NCI-H345 treated with DMSO at 0.1 percent for 48 hours (cell line): ENCODE results near the gene CACNA1H.

ENCODE experiments used
- DNase-seq: peaks from one replicate; lab custom pipeline; 2025; ENCODE audit not compliant: unreplicated experiment; lab: John Stamatoyannopoulos, UW

Gene CACNA1H

GRCh38 chr16:1152651-1153259 lies at the start of gene CACNA1H:
Gene CACNA1H, plus strand, starts transcription at chr16:1153106. Its CDS starts 632 bp downstream, at chr16:1153738.
- no peak for DNase-seq

GRCh38 chr16:1103636-1103980 lies 49.3 kb upstream of the CACNA1H start:
- no peak for DNase-seq

- peak; percentile 45 for DNase-seq
These were observed 46.9 kb upstream of the CACNA1H start for GRCh38 chr16:1105888-1106620.

- no peak for DNase-seq
These were observed 46.2 kb upstream of the CACNA1H start for GRCh38 chr16:1106659-1107058.

GRCh38 chr16:1107141-1107540 lies 45.8 kb upstream of the CACNA1H start:
- DNase-seq, result no peak

- no peak for DNase-seq
These were observed 45.2 kb upstream of the CACNA1H start for GRCh38 chr16:1107731-1108130.

GRCh38 chr16:1108299-1109252 lies 44.3 kb upstream of the CACNA1H start:
- no peak for DNase-seq

GRCh38 chr16:1109648-1110047 lies 43.3 kb upstream of the CACNA1H start:
- no peak for DNase-seq

GRCh38 chr16:1112506-1113184 lies 40.3 kb upstream of the CACNA1H start:
- DNase-seq, result no peak

GRCh38 chr16:1113489-1113888 lies 39.4 kb upstream of the CACNA1H start:
- no peak for DNase-seq

GRCh38 chr16:1113889-1114526 lies 38.9 kb upstream of the CACNA1H start:
- DNase-seq, result no peak

GRCh38 chr16:1116693-1117077 lies 36.2 kb upstream of the CACNA1H start:
- no peak for DNase-seq

- DNase-seq, result no peak
These were observed 35.6 kb upstream of the CACNA1H start for GRCh38 chr16:1117176-1117900.

GRCh38 chr16:1117926-1118325 lies 35.0 kb upstream of the CACNA1H start:
- DNase-seq, result no peak

GRCh38 chr16:1119129-1119528 lies 33.8 kb upstream of the CACNA1H start:
- DNase-seq, result no peak

- no peak for DNase-seq
These were observed 32.9 kb upstream of the CACNA1H start for GRCh38 chr16:1119766-1120576.

GRCh38 chr16:1120577-1120941 lies 32.3 kb upstream of the CACNA1H start:
- DNase-seq, result no peak

- DNase-seq, result no peak
These were observed 31.9 kb upstream of the CACNA1H start for GRCh38 chr16:1121009-1121408.
